Nucleus accumbens (tissue), 56 donors: ENCODE results near the gene SLC39A8.
"Not testable (repeated sequence)": the region's sequence is repeated elsewhere in the genome, so short reads cannot be mapped to it uniquely, and the experiment has no call there.

Experiments used
- DNase-seq, 56 donors: peaks; one replicate each; lab custom pipeline; 2025; lab: John Stamatoyannopoulos, UW

The SLC39A8 gene

GRCh38 chr4:102244878-102245535, 100.3 kb downstream of the SLC39A8 start:
- no peak for DNase-seq

GRCh38 chr4:102243296-102243695, 102.0 kb downstream of the SLC39A8 start:
- not testable (repeated sequence) for DNase-seq

- no peak for DNase-seq
Measured at GRCh38 chr4:102234243-102234838, 110.9 kb downstream of the SLC39A8 start.

- no peak for DNase-seq
Measured at GRCh38 chr4:102230194-102230593, 115.1 kb downstream of the SLC39A8 start.

- no peak for DNase-seq
Measured at GRCh38 chr4:102227388-102227787, 117.9 kb downstream of the SLC39A8 start.

- no peak for DNase-seq
Measured at GRCh38 chr4:102223461-102223860, 121.8 kb downstream of the SLC39A8 start.

GRCh38 chr4:102222838-102223409, 122.4 kb downstream of the SLC39A8 start:
- DNase-seq = no peak

GRCh38 chr4:102219129-102219528, 126.2 kb downstream of the SLC39A8 start:
- no peak for DNase-seq

GRCh38 chr4:102218656-102219055, 126.6 kb downstream of the SLC39A8 start:
- no peak for DNase-seq

- DNase-seq = no peak
Measured at GRCh38 chr4:102217775-102218355, 127.4 kb downstream of the SLC39A8 start.

- DNase-seq = no peak
Measured at GRCh38 chr4:102217345-102217744, 127.9 kb downstream of the SLC39A8 start.

- DNase-seq = no peak
Measured at GRCh38 chr4:102216666-102217065, 128.6 kb downstream of the SLC39A8 start.

- no peak for DNase-seq
Measured at GRCh38 chr4:102213031-102213430, 132.3 kb downstream of the SLC39A8 start.
